HCT116 (cell line): ENCODE data around the gene GRIN1. TPM values are rescaled to one million over a fixed set of nuclear protein-coding genes. Genes with fewer than 3 reads are reported as not detected.
A peak's percentile ranks its signal among the peaks of the same experiment; 100 is the strongest.

Source experiments
- ATAC-seq: fragments of 200-7000 bp; cut with Tn5 transposase; 2 replicates; pipeline ENCODE4 v1.9.1; 2020; ENCODE audit warnings: mild to moderate bottlenecking, moderate library complexity
- BruUV-seq: library from RNA; stranded (reverse); fragments of 400-500 nt; replicated peaks from 2 replicates; lab custom pipeline; 2021; lab: Mats Ljungman, UMichigan
- CTCF ChIA-PET: fragments of 300-600 bp; sonication (Branson Sonifier 250); formaldehyde crosslinking; loops from one replicate; lab custom pipeline; 2021; ENCODE audit warnings: antibody characterized with exemption; lab: Charles Lee
- POLR2A ChIA-PET: fragments of 300-600, 350-600 bp; sonication (Branson Sonifier 250); formaldehyde crosslinking; loops from one replicate; lab custom pipeline; 2021; ENCODE audit warnings: antibody characterized with exemption; lab: Charles Lee
- RAD21 ChIA-PET, 2 experiments: fragments of 300-600 bp; sonication (Branson Sonifier 250); formaldehyde crosslinking; loops; one replicate each; lab custom pipeline; 2023; ENCODE audit warnings: low total read pairs in 2 of 2; ENCODE audit not compliant: uncharacterized antibody in 2 of 2, unreplicated experiment in 2 of 2, low non-redundant PET in 1 of 2; lab: Charles Lee
- DNase-seq: peaks from one replicate; pipeline ENCODE4 v3.0.0-alpha.2; 2010; ENCODE audit warnings: low read depth, low spot score
- H2AFZ ChIP-seq: fragments of 200-600 bp; shearing (Covaris generic), sonication (generic); 2 replicates; pipeline ENCODE4 v1.6.1; 2017; ENCODE audit warnings: low read depth, mixed run types, mixed read lengths, antibody characterized with exemption, low read length; ENCODE audit not compliant: poor library complexity, severe bottlenecking
- H3K27ac ChIP-seq: 2 replicates; pipeline ENCODE4 v1.5.1; 2012; ENCODE audit warnings: low read depth, low read length
- H3K27me3 ChIP-seq: fragments of 200-600 bp; sonication (generic); 2 replicates; pipeline ENCODE4 v1.6.1; 2016; ENCODE audit warnings: mixed run types, low read length, mixed read lengths; ENCODE audit not compliant: insufficient read depth
- H3K36me3 ChIP-seq, 2 experiments: fragments of 200-500 bp in 1 of 2; fragments of 200-600 bp in 1 of 2; sonication (Bioruptor generic) in 1 of 2; sonication (generic) in 1 of 2; 2 replicates each; pipeline versions ENCODE4 v1.5.1 to v1.6.1; 2014 to 2016; ENCODE audit warnings: low read length in 2 of 2, inconsistent platforms in 1 of 2, mixed read lengths in 1 of 2, mixed run types in 1 of 2; ENCODE audit not compliant: insufficient read depth in 2 of 2, control insufficient read depth in 1 of 2
- H3K4me1 ChIP-seq, 2 experiments: fragments of 200-600 bp in 1 of 2; sonication (generic) in 1 of 2; 2 replicates each; pipeline versions ENCODE4 v1.5.1 to v1.6.1; 2012 to 2017; ENCODE audit warnings: low read length in 2 of 2, inconsistent platforms in 1 of 2, mild to moderate bottlenecking in 1 of 2, mixed read lengths in 1 of 2, mixed run types in 1 of 2, moderate library complexity in 1 of 2; ENCODE audit not compliant: insufficient read depth in 2 of 2, control insufficient read depth in 1 of 2
- H3K4me2 ChIP-seq: fragments of 200-600 bp; sonication (generic); 2 replicates; pipeline ENCODE4 v1.6.1; 2017; ENCODE audit warnings: mixed run types, low read length, mixed read lengths
- H3K4me3 ChIP-seq, 2 experiments: fragments of 200-600 bp in 1 of 2; sonication (generic) in 1 of 2; replicated peaks in 1 of 2; 2 replicates each; pipeline ENCODE4 v1.5.1; 2011 to 2016; ENCODE audit warnings: low read length in 2 of 2, control low read depth in 1 of 2, low read depth in 1 of 2, mild to moderate bottlenecking in 1 of 2, mixed read lengths in 1 of 2, mixed run types in 1 of 2
- H3K79me2 ChIP-seq: fragments of 200-600 bp; sonication (generic); 2 replicates; pipeline ENCODE4 v1.6.1; 2017; ENCODE audit warnings: mild to moderate bottlenecking, mixed run types, low read length, moderate library complexity, mixed read lengths; ENCODE audit not compliant: insufficient read depth
- H3K9ac ChIP-seq: fragments of 200-600 bp; sonication (generic); 2 replicates; pipeline ENCODE4 v1.6.1; 2016; ENCODE audit warnings: low read length, mixed read lengths
- H3K9me2 ChIP-seq: fragments of 200-600 bp; sonication (generic), shearing (Covaris generic); 2 replicates; pipeline ENCODE4 v1.6.1; 2017; ENCODE audit warnings: mixed run types, mild to moderate bottlenecking, moderate library complexity; ENCODE audit not compliant: insufficient read depth
- H3K9me3 ChIP-seq, 2 experiments: fragments of 200-500 bp in 1 of 2; fragments of 200-600 bp in 1 of 2; sonication (Bioruptor generic) in 1 of 2; sonication (generic) in 1 of 2; 2 replicates each; pipeline ENCODE4 v1.6.1; 2014 to 2017; ENCODE audit warnings: low read length in 2 of 2, mixed read lengths in 2 of 2, inconsistent platforms in 1 of 2, low read depth in 1 of 2, mild to moderate bottlenecking in 1 of 2, mixed run types in 1 of 2, moderate library complexity in 1 of 2; ENCODE audit not compliant: control insufficient read depth in 1 of 2, insufficient read depth in 1 of 2
- H4K20me1 ChIP-seq: fragments of 200-600 bp; sonication (generic), shearing (Covaris generic); 2 replicates; pipeline ENCODE4 v1.6.1; 2017; ENCODE audit warnings: mixed run types, mild to moderate bottlenecking, moderate library complexity; ENCODE audit not compliant: insufficient read depth
- CBX3 ChIP-seq: IDR thresholded peaks from 2 replicates; pipeline ENCODE4 v1.6.1; 2012; ENCODE audit warnings: low read depth
- JUND ChIP-seq: IDR thresholded peaks from 2 replicates; pipeline ENCODE4 v1.6.1; 2012
- POLR2A ChIP-seq: IDR thresholded peaks from 2 replicates; pipeline ENCODE4 v1.7.0; 2011; ENCODE audit warnings: borderline replicate concordance; ENCODE audit not compliant: insufficient read depth, insufficient read length; ENCODE audit errors: extremely low read depth
- POLR2AphosphoS5 ChIP-seq: IDR thresholded peaks from 2 replicates; pipeline ENCODE4 v1.6.1; 2011; ENCODE audit warnings: mild to moderate bottlenecking, low read depth, low read length, moderate library complexity
- TCF7L2 ChIP-seq: IDR thresholded peaks from 2 replicates; pipeline ENCODE4 v1.7.0; 2011; ENCODE audit warnings: borderline replicate concordance, inconsistent platforms; ENCODE audit not compliant: insufficient read depth, insufficient read length; ENCODE audit errors: extremely low read depth
- YY1 ChIP-seq: IDR thresholded peaks from 2 replicates; pipeline ENCODE4 v1.6.1; 2011; ENCODE audit warnings: low read length, low read depth, moderate library complexity, mild to moderate bottlenecking; ENCODE audit not compliant: insufficient replicate concordance; ENCODE audit errors: extremely low read depth
- ZFX ChIP-seq: fragments of 450-650 bp; IDR thresholded peaks from 2 replicates; pipeline ENCODE4 v1.6.1; 2017
- intact Hi-C: fragments of 100-400 bp; cut with micrococcal nuclease; formaldehyde crosslinking; loops from 2 replicates; pipeline ENCODE4 v1.10.0; 2022
- total RNA-seq: library from RNA; stranded (reverse); gene quantifications from one replicate; pipeline ENCODE4 v1.2.1, GENCODE V29; 2021; ENCODE audit not compliant: unreplicated experiment
- TF ChIP-seq, protein P1 (sequence below): IDR thresholded peaks from 2 replicates; pipeline ENCODE4 v1.6.1; 2012; ENCODE audit warnings: low read depth

The GRIN1 gene
- total RNA-seq, 1 experiment from 2014 or later, result 23.1 TPM

DNA sequence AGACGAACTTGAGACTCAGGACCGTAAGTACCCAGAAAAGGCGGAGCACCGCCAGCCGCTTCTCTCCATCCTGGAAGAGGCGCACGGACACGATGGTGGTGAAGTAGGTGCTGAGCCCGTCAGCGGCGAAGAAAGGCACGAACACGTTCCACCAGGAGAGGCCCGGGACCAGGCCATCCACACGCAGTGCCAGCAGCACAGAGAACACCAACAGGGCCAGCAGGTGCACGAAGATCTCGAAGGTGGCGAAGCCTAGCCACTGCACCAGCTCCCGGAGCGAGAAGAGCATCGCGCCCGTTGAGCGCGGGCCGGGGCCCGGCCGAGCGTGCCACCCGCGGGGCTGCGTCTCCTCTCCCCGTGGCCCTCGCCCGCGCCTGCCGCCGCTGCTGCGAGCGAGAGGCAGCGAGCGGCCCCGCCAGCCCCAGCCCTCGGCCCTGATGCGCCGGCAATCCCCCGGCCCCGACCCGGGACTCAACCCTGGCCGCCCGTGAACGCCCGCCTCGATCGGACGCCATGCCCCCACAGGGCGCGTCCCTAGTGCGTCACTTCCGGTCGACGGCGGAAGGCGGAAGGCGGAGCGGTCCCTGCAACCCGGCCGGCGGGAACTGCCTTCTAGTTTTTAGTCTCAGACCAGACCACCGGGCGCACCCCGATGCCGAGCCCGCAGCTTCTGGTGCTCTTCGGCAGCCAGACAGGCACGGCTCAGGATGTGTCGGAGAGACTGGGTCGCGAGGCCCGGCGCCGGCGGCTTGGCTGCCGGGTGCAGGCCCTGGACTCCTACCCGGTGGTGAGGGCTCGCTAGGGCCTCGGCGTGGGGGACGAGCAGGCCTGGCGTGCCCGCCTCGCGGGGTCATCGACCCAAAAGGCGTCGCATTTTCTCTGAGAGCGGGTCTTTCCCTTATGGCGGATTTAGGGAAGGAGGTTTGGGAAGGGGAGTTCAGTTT lies 66.4 kb downstream of the GRIN1 start, which contains the start of the genes NDOR1 and TMEM203:
TSS of gene NDOR1 (plus strand) at position 575 of the 944 bp plus-strand sequence. CDS start at position 653, 78 bp downstream.
TSS of gene TMEM203 (minus strand) at position 523 of the 944 bp plus-strand sequence. CDS start at position 289, 234 bp downstream.
- no TSS peak for BruUV-seq
- H3K27ac ChIP-seq, result peak within 1 kb of the TSS; percentile 78
- H2AFZ ChIP-seq, result no peak within 1 kb of the TSS
- DNase-seq, result peak; percentile 62
- H3K4me2 ChIP-seq, result peak within 1 kb of the TSS; percentile 93
- intact Hi-C loops, result loop anchor here (2.0 kb wide), 1 partner anchor 17 kb away; the partner anchor contains the start of gene RNF208
- no peaks in the 10 kb centered on the region for H3K27me3 ChIP-seq
- ATAC-seq, result peak; percentile 46
- H3K36me3 ChIP-seq, result peaks cover 0 to 13% of the 10 kb centered on the region in 2 experiments; a peak in 2 of 4 replicates
- H3K9me3 ChIP-seq, result no peaks in the 10 kb centered on the region
- H3K79me2 ChIP-seq, result peaks cover 62% of the 10 kb centered on the region
- ChIA-PET RAD21 (no interaction called here), POLR2A (interaction anchor here (1.9 to 2.1 kb wide), 2 partner anchors 16 to 18 kb away, joined by 6 read pairs; partner anchors contain the start of gene SSNA1), CTCF (no interaction called here)
- TF ChIP-seq POLR2A (peak; percentile 93), CBX3 (no peak), TCF7L2 (no peak), POLR2AphosphoS5 (peak; percentile 88), YY1 (peak; percentile 94), ZFX (peak; percentile 97), JUND (no peak)
- TF ChIP-seq, protein P1, sequence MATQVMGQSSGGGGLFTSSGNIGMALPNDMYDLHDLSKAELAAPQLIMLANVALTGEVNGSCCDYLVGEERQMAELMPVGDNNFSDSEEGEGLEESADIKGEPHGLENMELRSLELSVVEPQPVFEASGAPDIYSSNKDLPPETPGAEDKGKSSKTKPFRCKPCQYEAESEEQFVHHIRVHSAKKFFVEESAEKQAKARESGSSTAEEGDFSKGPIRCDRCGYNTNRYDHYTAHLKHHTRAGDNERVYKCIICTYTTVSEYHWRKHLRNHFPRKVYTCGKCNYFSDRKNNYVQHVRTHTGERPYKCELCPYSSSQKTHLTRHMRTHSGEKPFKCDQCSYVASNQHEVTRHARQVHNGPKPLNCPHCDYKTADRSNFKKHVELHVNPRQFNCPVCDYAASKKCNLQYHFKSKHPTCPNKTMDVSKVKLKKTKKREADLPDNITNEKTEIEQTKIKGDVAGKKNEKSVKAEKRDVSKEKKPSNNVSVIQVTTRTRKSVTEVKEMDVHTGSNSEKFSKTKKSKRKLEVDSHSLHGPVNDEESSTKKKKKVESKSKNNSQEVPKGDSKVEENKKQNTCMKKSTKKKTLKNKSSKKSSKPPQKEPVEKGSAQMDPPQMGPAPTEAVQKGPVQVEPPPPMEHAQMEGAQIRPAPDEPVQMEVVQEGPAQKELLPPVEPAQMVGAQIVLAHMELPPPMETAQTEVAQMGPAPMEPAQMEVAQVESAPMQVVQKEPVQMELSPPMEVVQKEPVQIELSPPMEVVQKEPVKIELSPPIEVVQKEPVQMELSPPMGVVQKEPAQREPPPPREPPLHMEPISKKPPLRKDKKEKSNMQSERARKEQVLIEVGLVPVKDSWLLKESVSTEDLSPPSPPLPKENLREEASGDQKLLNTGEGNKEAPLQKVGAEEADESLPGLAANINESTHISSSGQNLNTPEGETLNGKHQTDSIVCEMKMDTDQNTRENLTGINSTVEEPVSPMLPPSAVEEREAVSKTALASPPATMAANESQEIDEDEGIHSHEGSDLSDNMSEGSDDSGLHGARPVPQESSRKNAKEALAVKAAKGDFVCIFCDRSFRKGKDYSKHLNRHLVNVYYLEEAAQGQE, result no peak
- no peaks in the 10 kb centered on the region for H3K9me2 ChIP-seq
- peak within 1 kb of the TSS; percentile 91 to 98 for H3K4me3 ChIP-seq
- H3K9ac ChIP-seq, result peak within 1 kb of the TSS; percentile 95
- peaks cover 22 to 35% of the 10 kb centered on the region in 2 experiments for H3K4me1 ChIP-seq
- no peaks in the 10 kb centered on the region for H4K20me1 ChIP-seq
